GM18526 (cell line): ENCODE data around the gene ANAPC2.

ENCODE experiments used
- POLR2A ChIP-seq: IDR thresholded peaks from 3 replicates; pipeline ENCODE4 v1.6.1; 2011; ENCODE audit not compliant: insufficient read length; ENCODE audit errors: extremely low read depth

Gene ANAPC2

DNA sequence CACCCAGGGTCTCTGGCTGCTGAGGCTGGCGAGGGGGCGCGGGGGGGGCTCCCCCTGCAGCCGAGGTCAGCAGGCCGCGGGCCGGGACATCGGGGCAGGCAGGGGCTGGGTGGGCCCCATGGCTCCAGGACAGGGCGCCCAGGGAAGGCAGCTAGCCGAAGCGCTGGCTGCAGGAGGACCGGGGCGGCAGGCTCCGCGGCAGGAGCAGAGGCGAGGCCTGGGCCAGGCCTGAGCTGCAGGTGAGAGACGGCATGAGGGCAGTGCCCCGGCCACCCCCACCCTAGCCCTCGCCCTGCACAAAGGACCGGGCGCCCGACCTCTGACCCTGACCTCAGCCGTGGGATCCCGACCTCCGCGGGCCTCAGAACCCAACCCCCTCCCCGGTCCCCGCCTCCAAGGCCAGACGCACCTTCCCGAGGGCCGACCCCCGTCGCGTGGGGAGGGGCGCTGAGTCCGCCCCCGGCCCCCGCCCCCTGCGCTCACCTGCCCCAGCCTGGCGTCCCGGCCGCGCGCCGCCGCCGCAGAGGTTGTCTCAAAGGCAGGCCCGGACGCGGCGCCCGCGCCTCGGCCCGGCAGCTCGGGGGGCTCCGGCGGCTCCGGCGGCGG, 33.2 kb upstream of the ANAPC2 start:
- TF ChIP-seq POLR2A = no peak

DNA sequence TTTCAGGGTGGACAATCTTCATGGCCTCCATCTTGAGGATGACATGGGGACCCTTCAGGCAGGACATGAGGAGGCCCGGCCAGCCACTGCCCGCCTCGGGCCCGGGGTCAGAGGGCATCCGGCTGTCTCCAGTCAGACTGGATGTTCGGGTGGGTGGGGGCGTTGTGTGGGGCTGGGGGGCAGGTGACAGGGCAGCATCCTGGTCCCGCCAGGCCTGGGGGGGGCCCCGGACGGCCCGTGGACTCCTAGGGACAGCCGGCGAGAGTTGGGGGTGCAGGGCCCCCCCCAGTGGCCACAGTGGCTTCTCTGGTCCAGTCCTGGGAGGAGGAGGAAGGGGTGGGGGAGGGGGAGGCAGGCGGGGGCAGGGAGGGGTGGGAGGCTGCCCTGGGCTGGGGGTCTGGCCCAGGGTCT, 32.7 kb upstream of the ANAPC2 start:
- TF ChIP-seq POLR2A = no peak

DNA sequence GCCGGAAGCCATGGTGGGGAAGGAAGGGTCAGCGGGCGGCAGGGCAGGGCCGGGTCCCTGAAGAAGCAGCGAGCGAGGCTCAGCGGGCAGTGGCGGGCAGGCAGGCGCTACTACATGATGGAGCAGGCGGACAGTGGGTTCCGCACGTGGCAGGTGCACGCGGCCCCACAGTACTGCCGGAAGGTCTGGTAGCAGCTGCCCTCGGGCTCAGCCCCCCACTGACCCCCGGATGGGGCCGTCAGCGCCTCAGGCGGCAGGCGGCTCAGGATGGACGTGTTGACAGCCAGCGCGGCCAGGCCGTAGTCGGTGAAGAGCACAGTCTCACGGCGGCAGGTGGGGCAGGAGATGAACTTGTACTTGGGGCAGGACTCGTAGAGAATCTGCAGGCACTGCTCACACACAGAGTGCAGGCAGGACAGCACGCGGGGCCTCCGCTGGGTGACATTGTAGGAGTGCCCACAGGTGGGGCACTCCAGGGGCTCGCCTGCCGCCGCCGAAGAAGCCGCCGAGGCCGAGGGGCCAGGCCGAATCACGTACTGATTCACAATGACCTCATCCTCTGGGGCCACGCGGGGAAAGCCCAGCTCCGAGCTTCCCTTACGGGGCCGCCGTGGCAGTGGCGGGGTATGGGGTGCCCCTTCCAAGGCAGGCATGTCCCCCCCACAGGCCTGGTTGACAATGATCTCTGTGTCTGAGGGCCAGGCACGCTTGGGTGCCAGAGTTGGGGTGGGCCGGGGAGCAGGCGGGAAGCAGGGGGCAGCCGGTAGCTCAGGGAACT, 32.1 kb upstream of the ANAPC2 start:
- TF ChIP-seq POLR2A = no peak

DNA sequence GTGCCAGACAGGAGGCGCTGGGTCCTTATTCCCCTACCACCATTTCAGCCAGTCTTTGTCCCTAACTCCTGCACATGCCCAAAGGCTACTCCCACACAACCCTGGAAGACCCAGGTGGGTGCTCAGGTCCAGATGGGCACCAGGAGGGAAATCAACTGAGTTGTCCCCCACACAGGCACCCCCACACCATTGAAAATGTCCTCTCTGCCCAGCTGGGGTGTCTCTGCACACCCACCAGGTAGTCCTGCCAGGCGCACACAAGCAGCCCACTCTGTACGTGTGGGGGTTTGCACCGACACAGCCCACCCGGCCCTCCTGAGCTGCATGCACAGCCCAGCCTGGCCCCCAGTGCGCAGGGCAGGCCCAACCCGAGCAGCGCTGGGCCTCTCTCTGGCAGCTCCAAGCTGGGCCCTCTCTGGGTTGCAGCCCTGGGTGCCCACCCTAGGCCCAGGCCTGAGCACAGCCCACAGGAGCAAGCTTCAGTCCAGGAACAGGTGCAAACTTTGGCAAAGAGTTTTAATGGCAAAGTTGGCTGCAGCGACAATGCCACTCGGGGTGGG, 31.5 kb upstream of the ANAPC2 start:
- TF ChIP-seq POLR2A = no peak

- TF ChIP-seq POLR2A = no peak
These were observed 30.5 kb upstream of the ANAPC2 start for GRCh38 chr9:137218754-137219271.

DNA sequence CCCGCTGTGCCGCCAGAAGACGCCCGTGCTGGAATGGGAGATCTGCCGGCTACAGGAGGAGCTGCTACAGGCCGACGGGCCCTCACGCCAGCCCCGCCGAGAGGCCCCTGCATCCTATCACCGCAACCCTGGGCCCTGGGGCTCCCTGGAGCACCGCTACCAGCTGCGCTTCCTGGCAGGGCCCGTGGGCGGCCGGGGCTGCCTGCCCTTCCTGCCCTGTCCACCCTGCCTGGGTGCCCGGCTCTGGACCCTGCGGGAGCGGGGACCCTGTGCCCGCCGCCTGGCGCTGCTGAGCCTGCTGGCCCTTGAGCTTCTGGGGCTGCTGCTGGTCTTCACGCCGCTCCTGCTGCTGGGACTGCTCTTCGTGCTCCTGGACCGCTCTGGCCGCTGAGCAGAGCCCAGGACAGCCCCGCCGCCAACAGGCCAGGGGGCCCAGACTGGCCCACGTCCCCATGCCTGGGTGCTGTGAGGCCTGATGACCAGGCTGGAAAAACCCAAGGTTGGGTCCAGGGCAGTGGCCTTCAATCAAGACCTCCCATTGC, 29.9 kb upstream of the ANAPC2 start:
- no peak for TF ChIP-seq POLR2A

DNA sequence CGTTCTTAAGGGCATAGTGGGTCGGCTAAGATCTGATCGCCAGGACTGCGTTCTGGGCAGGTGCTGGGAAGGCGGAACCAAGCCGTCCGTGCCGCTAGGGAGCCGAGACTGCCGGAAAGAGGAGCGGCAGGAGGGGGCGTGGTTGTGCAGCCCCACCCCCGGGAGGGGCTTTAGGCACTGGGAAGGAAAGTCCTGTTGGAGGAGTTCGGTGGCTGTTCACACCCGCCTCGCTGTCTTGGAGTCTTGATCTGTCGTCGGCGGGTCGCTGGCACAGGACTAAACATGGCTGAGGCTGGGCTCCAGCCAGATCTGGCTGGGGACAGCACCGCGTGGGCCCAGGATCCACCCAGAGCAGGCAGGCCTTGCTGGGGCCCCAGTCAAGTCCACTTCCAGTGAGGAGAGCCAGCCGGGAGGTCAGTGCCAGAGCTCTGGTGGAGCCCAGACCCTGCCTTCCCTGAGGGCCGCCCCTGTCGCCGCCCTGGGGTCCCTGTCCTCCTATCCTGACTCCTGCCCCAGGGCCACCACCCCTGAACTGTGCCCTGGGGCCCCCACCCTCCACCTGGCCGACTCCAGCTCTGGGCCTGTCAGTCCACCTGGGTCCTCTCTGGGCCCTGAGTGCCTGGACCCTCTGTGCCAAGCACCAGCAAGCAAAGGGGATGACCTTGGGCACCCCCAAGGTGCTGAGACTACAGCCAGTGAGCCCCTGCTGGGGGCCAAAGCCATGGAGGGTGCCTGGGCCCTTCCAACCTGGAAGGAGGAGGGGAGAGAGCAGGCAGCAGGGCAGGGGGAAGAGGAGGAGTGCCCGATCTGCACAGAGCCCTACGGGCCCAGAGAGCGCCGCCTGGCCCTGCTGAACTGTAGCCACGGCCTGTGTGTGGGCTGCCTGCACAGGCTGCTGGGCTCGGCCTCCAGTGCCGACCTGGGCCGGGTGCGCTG, 29.2 kb upstream of the ANAPC2 start:
- no peak for TF ChIP-seq POLR2A

DNA sequence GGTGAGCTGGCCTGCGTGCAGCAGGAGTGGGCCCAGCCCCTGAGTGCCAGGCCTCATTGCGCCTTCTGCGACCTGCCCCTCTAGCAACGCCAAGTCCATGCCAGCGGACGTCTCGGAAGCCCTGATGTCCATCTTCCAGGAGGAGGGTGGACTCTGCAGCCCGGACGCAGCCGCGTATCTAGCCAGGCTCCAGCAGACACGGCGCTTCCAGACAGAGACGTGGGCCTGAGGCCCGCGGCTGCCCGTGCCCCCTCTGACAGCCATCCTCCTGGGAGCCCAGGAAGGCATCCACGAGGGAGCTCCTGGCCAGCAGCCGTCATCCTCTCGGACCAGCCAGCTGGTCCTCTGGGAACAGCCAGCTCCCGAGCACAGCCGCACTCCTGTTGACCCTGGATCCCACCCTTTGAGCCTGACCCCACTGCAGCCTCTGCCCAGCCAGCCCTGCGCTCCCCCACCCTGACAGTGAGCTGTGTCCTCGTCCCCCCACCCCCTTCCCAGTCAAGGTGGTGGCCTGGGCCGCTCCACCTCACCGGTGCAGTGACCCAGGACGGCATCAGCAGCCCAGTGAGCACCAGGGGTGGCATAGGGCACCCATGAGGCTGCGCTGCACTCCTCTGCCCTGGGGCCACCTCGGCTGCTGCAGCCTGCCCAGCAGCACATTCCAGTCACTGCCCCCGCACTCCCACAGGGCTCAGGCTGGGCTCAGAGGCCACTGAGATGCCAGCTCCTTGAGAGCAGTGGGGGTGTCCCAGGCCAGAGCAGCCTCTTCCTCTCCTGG, 28.0 kb upstream of the ANAPC2 start:
- TF ChIP-seq POLR2A = no peak

- no peak for TF ChIP-seq POLR2A
These were observed 27.0 kb upstream of the ANAPC2 start for GRCh38 chr9:137215196-137215986.

DNA sequence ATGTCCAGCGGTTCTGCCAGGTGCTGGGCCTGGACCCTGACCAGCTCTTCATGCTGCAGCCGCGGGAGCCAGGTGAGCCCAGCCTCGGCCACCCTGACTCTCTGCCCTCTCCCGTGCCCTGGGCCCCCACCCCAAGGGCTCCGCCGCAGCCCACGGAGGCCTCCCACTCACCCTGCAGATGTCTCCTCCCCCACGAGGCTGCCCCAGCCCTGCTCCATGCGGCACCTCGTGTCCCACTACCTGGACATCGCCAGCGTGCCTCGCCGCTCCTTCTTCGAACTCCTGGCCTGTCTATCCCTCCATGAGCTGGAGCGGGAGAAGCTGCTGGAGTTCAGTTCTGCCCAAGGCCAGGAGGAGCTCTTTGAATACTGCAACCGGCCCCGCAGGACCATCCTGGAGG, 26.3 kb upstream of the ANAPC2 start:
- no peak for TF ChIP-seq POLR2A

GRCh38 chr9:137213160-137214060, 25.1 kb upstream of the ANAPC2 start:
- TF ChIP-seq POLR2A = no peak

DNA sequence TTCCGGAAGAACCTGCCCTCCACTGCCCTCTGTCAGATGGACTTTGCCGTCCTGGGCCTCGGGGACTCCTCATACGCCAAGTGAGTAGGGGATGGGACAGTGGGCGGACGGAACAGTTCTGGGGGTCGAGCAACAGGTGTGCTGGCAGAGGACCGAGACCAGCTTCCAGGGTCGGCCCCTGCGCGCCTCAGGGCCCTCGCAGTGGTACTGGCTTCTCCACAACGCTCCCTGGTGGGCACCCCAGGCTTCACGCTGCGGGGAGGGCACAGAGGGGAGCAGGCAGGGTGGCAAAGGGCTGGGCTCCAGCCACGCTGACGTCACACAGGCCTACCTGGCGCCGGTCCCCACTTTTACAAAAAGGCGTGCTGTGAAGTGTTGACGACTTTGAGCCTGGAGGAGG, 24.2 kb upstream of the ANAPC2 start:
- TF ChIP-seq POLR2A = no peak
